ENCODE data around the gene MAP2K1.

GRCh38 chr15:66404532-66404931 lies 17.8 kb downstream of the MAP2K1 start:
- TF ChIP-seq CTCF (IDR thresholded peaks at IDR 0.05) (no peak), ZFX (IDR thresholded peaks at IDR 0.05; ENCODE audit: borderline replicate concordance) (no peak)

Measured in 22Rv1 (cell line).